ENCODE data around the gene RFC1.
"Not testable (repeated sequence)": the region's sequence is repeated elsewhere in the genome, so short reads cannot be mapped to it uniquely, and the experiment has no call there.

RFC1 gene, protein sequence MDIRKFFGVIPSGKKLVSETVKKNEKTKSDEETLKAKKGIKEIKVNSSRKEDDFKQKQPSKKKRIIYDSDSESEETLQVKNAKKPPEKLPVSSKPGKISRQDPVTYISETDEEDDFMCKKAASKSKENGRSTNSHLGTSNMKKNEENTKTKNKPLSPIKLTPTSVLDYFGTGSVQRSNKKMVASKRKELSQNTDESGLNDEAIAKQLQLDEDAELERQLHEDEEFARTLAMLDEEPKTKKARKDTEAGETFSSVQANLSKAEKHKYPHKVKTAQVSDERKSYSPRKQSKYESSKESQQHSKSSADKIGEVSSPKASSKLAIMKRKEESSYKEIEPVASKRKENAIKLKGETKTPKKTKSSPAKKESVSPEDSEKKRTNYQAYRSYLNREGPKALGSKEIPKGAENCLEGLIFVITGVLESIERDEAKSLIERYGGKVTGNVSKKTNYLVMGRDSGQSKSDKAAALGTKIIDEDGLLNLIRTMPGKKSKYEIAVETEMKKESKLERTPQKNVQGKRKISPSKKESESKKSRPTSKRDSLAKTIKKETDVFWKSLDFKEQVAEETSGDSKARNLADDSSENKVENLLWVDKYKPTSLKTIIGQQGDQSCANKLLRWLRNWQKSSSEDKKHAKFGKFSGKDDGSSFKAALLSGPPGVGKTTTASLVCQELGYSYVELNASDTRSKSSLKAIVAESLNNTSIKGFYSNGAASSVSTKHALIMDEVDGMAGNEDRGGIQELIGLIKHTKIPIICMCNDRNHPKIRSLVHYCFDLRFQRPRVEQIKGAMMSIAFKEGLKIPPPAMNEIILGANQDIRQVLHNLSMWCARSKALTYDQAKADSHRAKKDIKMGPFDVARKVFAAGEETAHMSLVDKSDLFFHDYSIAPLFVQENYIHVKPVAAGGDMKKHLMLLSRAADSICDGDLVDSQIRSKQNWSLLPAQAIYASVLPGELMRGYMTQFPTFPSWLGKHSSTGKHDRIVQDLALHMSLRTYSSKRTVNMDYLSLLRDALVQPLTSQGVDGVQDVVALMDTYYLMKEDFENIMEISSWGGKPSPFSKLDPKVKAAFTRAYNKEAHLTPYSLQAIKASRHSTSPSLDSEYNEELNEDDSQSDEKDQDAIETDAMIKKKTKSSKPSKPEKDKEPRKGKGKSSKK

GRCh38 chr4:39365830-39366771 is at the start of gene RFC1:
Gene RFC1 (minus strand): TSS chr4:39366362. CDS start chr4:39366241, 121 bp downstream.
- peak; percentile 71 for DNase-seq

DNA sequence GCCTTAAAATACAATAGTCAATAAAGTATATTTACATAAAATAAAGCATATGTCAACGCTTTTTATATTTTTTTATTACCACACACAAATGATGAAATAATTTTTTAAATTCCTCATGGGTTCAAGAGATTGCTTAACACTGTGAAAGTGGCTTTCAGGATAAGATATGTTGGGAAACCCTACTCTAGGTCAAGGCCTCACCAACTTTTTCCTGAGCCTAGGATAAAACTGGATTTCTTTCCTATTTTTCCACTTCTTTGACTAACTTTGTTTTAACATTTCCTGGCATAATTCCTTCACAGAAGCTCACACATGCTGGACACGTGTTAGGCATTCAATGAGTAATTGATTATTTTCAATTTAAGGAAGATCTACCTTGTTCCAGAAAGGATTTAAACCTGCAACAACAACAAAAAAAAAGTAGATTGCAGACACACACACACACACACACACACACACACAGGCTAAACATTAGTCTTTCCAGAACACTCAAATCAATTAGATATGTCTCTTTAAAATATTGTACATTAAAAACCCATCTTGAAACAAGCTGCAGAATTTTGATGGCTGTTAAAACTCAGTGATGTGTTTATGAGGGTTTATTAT is 49.6 kb upstream of the RFC1 start:
- DNase-seq: no peak

GRCh38 chr4:39411561-39411960 is 45.4 kb upstream of the RFC1 start:
- DNase-seq: not testable (repeated sequence)

GRCh38 chr4:39410415-39410814 is 44.3 kb upstream of the RFC1 start:
- DNase-seq: no peak

DNA sequence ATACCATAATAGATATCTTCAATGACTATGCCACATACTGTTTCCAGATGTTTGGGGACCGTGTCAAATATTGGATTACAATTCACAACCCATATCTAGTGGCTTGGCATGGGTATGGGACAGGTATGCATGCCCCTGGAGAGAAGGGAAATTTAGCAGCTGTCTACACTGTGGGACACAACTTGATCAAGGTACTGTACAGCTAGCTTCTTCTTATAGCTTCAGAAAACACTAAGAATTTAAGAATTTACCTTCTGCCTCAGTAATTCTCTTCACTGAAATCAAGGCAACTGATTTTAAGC is 41.4 kb upstream of the RFC1 start:
- no peak for DNase-seq

- no peak for DNase-seq
Observed at GRCh38 chr4:39406763-39407583, 40.8 kb upstream of the RFC1 start, which contains the start of gene KLB. Gene KLB (plus strand): TSS chr4:39406930. CDS start chr4:39406950, 20 bp downstream.

GRCh38 chr4:39401640-39402039 is 35.5 kb upstream of the RFC1 start:
- DNase-seq: not testable (repeated sequence)

GRCh38 chr4:39394706-39395105 is 28.5 kb upstream of the RFC1 start:
- DNase-seq: no peak

DNA sequence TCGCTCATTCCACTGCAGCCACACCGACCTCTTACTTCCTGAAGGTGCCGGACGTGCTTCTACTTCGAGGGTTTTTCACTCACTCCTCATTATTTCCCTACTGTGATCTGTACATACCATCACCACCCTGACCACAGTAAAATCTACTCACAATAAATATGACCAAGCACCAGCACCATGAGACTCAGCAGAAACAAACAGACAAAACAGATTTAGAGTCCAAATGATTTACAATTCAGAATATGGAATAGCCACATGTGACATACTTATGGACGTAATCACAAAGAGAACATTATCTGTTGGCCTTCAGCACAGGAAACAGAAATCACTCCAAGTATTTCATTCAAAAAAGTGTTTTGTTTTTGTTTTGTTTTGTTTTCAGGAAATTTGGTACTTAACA is 24.4 kb upstream of the RFC1 start:
- no peak for DNase-seq

DNA sequence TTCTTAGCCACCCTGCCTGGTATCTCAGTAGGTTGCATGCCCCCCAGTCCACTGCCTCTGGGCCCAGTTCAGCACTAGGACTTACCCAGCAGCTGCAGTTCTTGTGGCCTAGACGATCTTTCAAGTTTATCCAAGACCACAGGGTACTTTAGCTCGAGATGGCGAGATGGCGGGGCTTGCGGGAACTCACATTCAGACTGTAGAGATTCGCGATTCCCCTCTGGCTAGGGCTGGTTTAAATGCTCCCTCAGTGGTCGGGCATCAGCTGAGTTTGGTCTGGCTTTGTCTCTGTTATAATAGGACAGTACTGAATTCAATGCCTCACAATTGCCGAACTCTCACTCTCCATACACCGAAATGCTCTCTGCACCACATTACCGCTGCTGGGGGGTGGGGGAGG is 18.4 kb upstream of the RFC1 start:
- no peak for DNase-seq

DNA sequence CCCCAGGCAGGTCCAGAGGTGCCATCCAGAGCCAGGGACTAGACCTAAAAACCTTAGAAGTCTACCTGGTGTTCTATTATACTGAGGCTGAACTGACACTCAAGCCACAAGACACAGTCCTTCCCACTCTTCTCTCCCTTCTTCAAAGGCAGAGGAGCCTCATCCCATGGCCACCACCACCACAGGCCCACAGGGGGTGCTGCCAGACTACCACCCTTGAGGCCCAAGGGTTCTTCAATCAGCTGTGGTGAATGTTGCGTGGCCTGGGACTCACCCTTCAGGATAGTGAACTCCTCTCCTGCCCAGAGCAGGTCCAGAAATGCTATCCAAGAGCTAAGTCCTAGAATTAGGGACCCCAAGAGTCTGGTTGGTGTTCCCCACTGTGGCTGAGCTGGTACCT is 17.5 kb upstream of the RFC1 start:
- DNase-seq: no peak

- no peak for DNase-seq
Observed at GRCh38 chr4:39375478-39375877, 9.3 kb upstream of the RFC1 start.

DNA sequence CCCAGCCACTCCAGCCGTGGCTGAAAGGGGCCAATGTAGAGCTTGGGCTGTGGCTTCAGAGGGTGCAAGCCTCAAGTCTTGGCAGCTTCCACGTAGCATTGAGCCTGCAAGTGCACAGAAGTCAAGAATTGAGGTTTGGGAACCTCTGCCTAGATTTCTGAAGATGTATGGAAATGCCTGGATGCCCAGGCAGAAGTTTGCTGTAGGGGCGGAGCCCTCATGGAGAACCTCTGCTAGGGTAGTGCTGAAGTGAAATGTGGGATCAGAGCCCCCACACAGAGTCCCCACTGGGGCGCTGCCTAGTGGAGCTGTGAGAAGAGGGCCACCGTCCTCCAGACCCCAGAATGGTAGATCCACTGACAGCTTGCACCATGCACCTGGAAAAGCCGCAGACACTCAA is 5.0 kb upstream of the RFC1 start:
- not testable (repeated sequence) for DNase-seq

DNA sequence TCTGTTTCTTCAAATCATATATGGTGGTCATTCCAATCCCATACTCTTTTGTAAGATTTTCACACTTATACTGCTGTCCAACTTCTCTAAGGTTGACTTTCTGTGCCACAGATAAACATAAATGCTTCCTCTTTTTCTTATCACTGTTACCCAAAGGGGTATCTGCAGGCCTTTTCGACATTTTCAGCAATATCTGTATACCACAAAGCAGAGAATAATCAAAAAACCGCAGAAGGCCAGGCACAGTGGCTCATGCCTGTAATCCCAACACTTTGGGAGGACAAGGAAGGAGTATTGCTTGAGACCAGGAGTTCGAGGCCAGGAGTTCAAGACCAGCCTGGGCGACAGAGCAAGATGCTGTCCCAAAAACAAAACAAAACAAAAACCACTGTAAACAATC is 3.1 kb upstream of the RFC1 start:
- no peak for DNase-seq

- no peak for DNase-seq
Observed at GRCh38 chr4:39367166-39367565, 1.0 kb upstream of the RFC1 start.

- DNase-seq: no peak
Observed at GRCh38 chr4:39365360-39365759, 802 bp downstream of the RFC1 start.

GRCh38 chr4:39363773-39364393 is 2.3 kb downstream of the RFC1 start:
- DNase-seq: no peak

GRCh38 chr4:39362827-39363226 is 3.3 kb downstream of the RFC1 start:
- no peak for DNase-seq

DNA sequence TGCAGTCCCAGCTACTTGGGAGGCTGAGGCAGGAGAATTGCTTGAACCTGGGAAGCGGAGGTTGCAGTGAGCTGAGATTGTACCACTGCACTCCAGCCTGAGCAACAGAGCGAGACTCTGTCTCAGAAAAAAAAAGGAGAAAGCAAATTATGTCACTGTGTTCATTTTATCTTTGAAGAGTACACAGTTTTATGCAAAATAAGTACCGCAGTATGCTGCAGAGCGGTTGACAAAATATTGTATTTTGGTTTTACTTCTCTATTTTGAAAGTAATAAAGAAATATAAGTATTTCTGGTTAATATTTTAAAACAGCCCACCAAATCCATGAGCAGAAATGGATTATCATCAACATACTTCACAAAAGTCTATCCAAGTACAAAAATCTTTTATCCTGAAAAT is 5.6 kb downstream of the RFC1 start:
- not testable (repeated sequence) for DNase-seq

DNA sequence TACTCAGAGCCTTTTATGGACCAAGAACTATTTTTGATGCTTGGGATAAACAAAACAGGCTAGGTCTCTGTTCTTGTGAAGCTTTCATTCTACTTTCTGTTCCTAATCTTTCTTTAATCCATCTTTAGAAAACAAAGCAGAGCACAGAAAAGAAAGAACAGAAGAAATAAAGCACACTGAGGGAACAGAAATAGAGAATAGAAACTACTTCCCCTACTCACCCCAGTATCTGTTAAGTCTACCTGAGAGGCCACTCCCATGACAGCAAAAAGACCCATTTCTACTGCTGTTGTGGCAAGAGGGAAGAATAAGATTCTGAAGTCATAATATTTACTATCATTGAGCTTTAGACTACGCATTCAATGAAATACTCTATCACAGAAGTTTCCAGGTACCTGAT is 9.2 kb downstream of the RFC1 start:
- DNase-seq: no peak

- DNase-seq: no peak
Observed at GRCh38 chr4:39354254-39354552, 12.0 kb downstream of the RFC1 start.

All from amniotic stem cell (primary cell).